Fibroblast of lung (primary cell): ENCODE data around the gene KIAA0586.

ENCODE experiments used
- EZH2 ChIP-seq: IDR thresholded peaks from 2 replicates; pipeline ENCODE4 v1.5.1; 2012; ENCODE audit warnings: low read length, control low read depth, mild to moderate bottlenecking; ENCODE audit errors: missing control alignments
- TF ChIP-seq, protein P1 (sequence below), 2 donors: IDR thresholded peaks in 1 of 2; conservative IDR thresholded peaks in 1 of 2; 1 replicate in 1 of 2; 2 replicates in 1 of 2; pipeline ENCODE4 v1.5.1; 2011 to 2012; ENCODE audit warnings: low read length in 2 of 2, control low read depth in 1 of 2, inconsistent platforms in 1 of 2, low read depth in 1 of 2, mild to moderate bottlenecking in 1 of 2

DNA sequence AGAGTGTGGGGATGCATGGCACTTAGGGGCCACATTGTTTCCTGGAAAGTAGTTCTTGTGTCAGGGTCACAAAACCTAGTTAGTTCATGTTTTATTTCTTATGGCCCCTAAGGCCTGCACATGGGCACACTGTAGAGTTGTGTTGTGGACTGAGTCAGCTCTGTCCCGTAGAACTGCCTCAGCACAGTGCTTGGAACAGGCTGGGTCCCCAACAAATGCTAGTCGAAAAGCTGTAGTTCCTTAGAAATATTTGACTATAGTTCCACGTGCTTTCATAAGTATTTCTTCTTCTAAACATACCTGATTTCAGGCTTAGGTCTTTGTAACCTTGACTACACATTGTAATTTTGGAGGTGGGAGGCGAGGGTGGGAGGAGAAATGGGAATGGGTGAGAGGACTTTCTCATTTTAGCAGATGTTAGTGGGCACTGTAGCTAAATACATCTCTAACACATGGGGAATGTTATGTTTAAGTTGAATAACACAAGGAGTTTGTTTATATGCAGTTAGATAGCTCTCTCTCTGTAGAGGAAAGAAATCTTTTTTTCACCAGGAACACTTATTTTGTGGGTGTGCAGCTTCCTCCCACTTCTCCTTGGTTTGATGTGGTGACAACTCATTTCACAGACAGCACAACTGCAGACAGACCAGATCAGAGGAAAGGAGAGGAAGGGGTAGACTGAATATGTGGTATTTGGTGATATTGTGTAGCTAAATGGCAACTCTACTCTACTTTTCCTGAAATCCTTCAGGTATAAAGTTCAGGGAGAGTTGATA, 170.7 kb downstream of the KIAA0586 start:
- TF ChIP-seq EZH2: no peak
- TF ChIP-seq, protein P1, sequence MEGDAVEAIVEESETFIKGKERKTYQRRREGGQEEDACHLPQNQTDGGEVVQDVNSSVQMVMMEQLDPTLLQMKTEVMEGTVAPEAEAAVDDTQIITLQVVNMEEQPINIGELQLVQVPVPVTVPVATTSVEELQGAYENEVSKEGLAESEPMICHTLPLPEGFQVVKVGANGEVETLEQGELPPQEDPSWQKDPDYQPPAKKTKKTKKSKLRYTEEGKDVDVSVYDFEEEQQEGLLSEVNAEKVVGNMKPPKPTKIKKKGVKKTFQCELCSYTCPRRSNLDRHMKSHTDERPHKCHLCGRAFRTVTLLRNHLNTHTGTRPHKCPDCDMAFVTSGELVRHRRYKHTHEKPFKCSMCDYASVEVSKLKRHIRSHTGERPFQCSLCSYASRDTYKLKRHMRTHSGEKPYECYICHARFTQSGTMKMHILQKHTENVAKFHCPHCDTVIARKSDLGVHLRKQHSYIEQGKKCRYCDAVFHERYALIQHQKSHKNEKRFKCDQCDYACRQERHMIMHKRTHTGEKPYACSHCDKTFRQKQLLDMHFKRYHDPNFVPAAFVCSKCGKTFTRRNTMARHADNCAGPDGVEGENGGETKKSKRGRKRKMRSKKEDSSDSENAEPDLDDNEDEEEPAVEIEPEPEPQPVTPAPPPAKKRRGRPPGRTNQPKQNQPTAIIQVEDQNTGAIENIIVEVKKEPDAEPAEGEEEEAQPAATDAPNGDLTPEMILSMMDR (conservative IDR thresholded peaks at IDR 0.05 in 1 of 2, IDR thresholded peaks at IDR 0.05 in 1 of 2; ENCODE audit: low read depth in 1 of 2, low read length in 2 of 2): no peak
